HepG2 (cell line): ENCODE measurements around the gene NTN3. TPM values are rescaled to one million over a fixed set of nuclear protein-coding genes. Genes with fewer than 3 reads are reported as not detected.

Source experiments
- AGO2 ChIP-seq: fragments of 200-400 bp; formaldehyde crosslinking; optimal IDR thresholded peaks from 2 replicates; pipeline ENCODE3; 2017; ENCODE audit warnings: mild to moderate bottlenecking, low read depth, low read length, moderate library complexity
- ATF7 ChIP-seq, 2 experiments: fragments of 450-650 bp in 1 of 2; sonication (generic) in 1 of 2; formaldehyde crosslinking in 1 of 2; IDR thresholded peaks; 2 replicates each; pipeline versions ENCODE4 v1.4.0 to v1.6.1; 2016 to 2020; ENCODE audit warnings: antibody characterized with exemption in 1 of 2, mild to moderate bottlenecking in 1 of 2, missing genetic modification reagents in 1 of 2
- CAMTA2 ChIP-seq: sonication (generic); formaldehyde crosslinking; IDR thresholded peaks from 2 replicates; pipeline ENCODE4 v1.4.0; 2020; ENCODE audit warnings: mild to moderate bottlenecking, missing genetic modification reagents, borderline replicate concordance
- DDIT3 ChIP-seq: sonication (generic); formaldehyde crosslinking; IDR thresholded peaks from 2 replicates; pipeline ENCODE4 v1.4.0; 2020; ENCODE audit warnings: mild to moderate bottlenecking, missing genetic modification reagents
- HDAC1 ChIP-seq: sonication (generic); formaldehyde crosslinking; IDR thresholded peaks from 2 replicates; pipeline ENCODE4 v1.5.1; 2020; ENCODE audit warnings: mild to moderate bottlenecking, missing genetic modification reagents
- HNF4G ChIP-seq, 2 experiments: sonication (generic) in 1 of 2; formaldehyde crosslinking in 1 of 2; IDR thresholded peaks; 2 replicates each; pipeline versions ENCODE4 v1.4.0 to v1.6.1; 2011 to 2020; ENCODE audit warnings: borderline replicate concordance in 2 of 2, low read depth in 2 of 2, mild to moderate bottlenecking in 2 of 2, low read length in 1 of 2, missing genetic modification reagents in 1 of 2, moderate library complexity in 1 of 2
- HNRNPL ChIP-seq: fragments of 200-400 bp; formaldehyde crosslinking; IDR thresholded peaks from 2 replicates; pipeline ENCODE4 v1.6.1; 2017; ENCODE audit warnings: mild to moderate bottlenecking, low read depth, low read length
- KAT8 ChIP-seq: IDR thresholded peaks from 2 replicates; pipeline ENCODE4 v1.6.1; 2016; ENCODE audit warnings: missing genetic modification reagents, missing compliant biosample characterization
- NONO ChIP-seq, 2 experiments: fragments of 450-650 bp in 1 of 2; sonication (generic) in 1 of 2; formaldehyde crosslinking in 1 of 2; IDR thresholded peaks in 1 of 2; conservative IDR thresholded peaks in 1 of 2; 2 replicates each; pipeline versions ENCODE4 v1.6.1 to v1.8.0; 2017 to 2022; ENCODE audit warnings: mild to moderate bottlenecking in 1 of 2, missing genetic modification reagents in 1 of 2, moderate library complexity in 1 of 2
- SALL2 ChIP-seq: sonication (generic); formaldehyde crosslinking; IDR thresholded peaks from 2 replicates; pipeline ENCODE4 v1.8.1; 2023; ENCODE audit warnings: mild to moderate bottlenecking, missing genetic modification reagents, inconsistent platforms
- ZGPAT ChIP-seq: IDR thresholded peaks from 2 replicates; pipeline ENCODE4 v1.6.1; 2016; ENCODE audit warnings: mild to moderate bottlenecking
- ZNF235 ChIP-seq: sonication (generic); formaldehyde crosslinking; IDR thresholded peaks from 2 replicates; pipeline ENCODE4 v1.8.1; 2023; ENCODE audit warnings: mild to moderate bottlenecking, missing genetic modification reagents, borderline replicate concordance
- ZNF839 ChIP-seq: sonication (generic); formaldehyde crosslinking; IDR thresholded peaks from 2 replicates; pipeline ENCODE4 v1.4.0; 2020; ENCODE audit warnings: missing genetic modification reagents, mild to moderate bottlenecking, borderline replicate concordance
- ZZZ3 ChIP-seq: sonication (generic); formaldehyde crosslinking; IDR thresholded peaks from 2 replicates; pipeline ENCODE4 v1.4.0; 2020; ENCODE audit warnings: missing genetic modification reagents, mild to moderate bottlenecking, borderline replicate concordance
- polyA plus RNA-seq, 8 experiments: library from polyadenylated mRNA; depleted of rRNA in 3 of 8; stranded (reverse) in 7 of 8; unstranded in 1 of 8; fragments of >200 nt; fragmentation: Illumina TruSeq in 4 of 8; extraction: Trizol in 4 of 8; gene quantifications; 2 replicates each; pipeline versions ENCODE4 v1.2.1 to v1.2.3, GENCODE V29; 2011 to 2016; ENCODE audit warnings: low read depth in 4 of 8, missing spikeins in 1 of 8, mixed read lengths in 1 of 8; ENCODE audit not compliant: insufficient read depth in 1 of 8
- total RNA-seq, 5 experiments: library from RNA; depleted of rRNA; stranded (reverse); fragments of >200 nt; fragmentation: Illumina TruSeq; extraction: Trizol; gene quantifications; 2 replicates each; pipeline ENCODE4 v1.2.3, GENCODE V29; 2016; ENCODE audit warnings: low read depth in 1 of 5
- TF ChIP-seq, protein P1 (sequence below): sonication (generic); formaldehyde crosslinking; IDR thresholded peaks from 2 replicates; pipeline ENCODE4 v1.4.0; 2020; ENCODE audit warnings: low read depth, mild to moderate bottlenecking, missing genetic modification reagents
- TF ChIP-seq, protein P2 (sequence below): sonication (generic); formaldehyde crosslinking; IDR thresholded peaks from 2 replicates; pipeline ENCODE4 v1.8.1; 2023; ENCODE audit warnings: mild to moderate bottlenecking, inconsistent platforms, moderate library complexity, missing genetic modification reagents, borderline replicate concordance
- TF ChIP-seq, protein P3 (sequence below): sonication (generic); formaldehyde crosslinking; IDR thresholded peaks from 2 replicates; pipeline ENCODE4 v1.4.0; 2020; ENCODE audit warnings: missing genetic modification reagents

The NTN3 gene
- total and polyA plus RNA-seq, 2 of the 13 experiments (the other 11 are each of a cell fraction or from before 2014, with no cell fraction given), result 0.09 to 0.20 TPM

DNA sequence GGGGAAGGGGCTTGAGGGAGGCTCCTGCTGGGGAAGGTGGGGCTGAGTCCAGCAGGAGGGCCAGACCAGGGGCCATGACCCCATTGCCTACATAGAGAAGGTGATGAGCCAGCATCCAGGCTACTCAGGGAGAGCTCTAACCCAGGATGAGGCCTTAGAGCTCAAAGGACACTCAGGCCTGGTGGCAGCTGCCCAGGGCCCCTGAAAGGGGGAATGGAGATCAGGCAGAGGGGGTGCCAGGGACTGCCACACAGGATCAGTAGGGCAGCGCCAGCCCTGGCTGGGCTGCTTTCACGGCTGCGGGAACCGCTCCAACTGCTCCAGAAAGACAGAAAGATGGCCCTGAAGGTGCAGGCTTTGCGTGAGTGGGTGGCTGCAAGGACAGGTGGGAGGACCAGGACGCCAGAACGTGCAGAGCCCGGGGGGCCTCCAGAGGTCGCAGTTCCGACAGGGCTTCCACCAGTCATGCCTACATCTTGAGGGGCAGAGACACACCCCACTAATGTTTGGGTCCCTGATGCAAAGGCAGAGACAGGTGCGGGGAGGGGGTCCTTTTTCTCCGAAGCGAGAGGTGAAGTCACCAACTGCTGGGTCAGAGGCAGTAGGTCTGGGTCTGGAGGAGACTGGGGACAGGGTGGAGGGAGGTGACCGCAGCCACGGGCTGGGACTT, 41.8 kb downstream of the NTN3 start (continued):
- peak; percentile 38 for TF ChIP-seq AGO2
- TF ChIP-seq, protein P1, sequence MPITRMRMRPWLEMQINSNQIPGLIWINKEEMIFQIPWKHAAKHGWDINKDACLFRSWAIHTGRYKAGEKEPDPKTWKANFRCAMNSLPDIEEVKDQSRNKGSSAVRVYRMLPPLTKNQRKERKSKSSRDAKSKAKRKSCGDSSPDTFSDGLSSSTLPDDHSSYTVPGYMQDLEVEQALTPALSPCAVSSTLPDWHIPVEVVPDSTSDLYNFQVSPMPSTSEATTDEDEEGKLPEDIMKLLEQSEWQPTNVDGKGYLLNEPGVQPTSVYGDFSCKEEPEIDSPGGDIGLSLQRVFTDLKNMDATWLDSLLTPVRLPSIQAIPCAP (CRISPR knock-in tag), result 0 out of 2 replicates have a peak, but pooled peaks have one; percentile 47
- no peak for TF ChIP-seq CAMTA2 (CRISPR knock-in tag)
- TF ChIP-seq DDIT3 (CRISPR knock-in tag), result no peak
- peak; percentile 73 for TF ChIP-seq HNRNPL
- TF ChIP-seq, protein P2, sequence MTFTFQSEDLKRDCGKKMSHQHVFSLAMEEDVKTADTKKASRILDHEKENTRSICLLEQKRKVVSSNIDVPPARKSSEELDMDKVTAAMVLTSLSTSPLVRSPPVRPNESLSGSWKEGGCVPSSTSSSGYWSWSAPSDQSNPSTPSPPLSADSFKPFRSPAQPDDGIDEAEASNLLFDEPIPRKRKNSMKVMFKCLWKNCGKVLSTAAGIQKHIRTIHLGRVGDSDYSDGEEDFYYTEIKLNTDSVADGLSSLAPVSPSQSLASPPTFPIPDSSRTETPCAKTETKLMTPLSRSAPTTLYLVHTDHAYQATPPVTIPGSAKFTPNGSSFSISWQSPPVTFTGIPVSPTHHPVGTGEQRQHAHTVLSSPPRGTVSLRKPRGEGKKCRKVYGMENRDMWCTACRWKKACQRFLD (CRISPR knock-in tag), result 0 out of 2 replicates have a peak, but pooled peaks have one; percentile 48
- 0 out of 2 replicates have a peak, but pooled peaks have one; percentile 17 for TF ChIP-seq ZNF235 (CRISPR knock-in tag)
- TF ChIP-seq, protein P3, sequence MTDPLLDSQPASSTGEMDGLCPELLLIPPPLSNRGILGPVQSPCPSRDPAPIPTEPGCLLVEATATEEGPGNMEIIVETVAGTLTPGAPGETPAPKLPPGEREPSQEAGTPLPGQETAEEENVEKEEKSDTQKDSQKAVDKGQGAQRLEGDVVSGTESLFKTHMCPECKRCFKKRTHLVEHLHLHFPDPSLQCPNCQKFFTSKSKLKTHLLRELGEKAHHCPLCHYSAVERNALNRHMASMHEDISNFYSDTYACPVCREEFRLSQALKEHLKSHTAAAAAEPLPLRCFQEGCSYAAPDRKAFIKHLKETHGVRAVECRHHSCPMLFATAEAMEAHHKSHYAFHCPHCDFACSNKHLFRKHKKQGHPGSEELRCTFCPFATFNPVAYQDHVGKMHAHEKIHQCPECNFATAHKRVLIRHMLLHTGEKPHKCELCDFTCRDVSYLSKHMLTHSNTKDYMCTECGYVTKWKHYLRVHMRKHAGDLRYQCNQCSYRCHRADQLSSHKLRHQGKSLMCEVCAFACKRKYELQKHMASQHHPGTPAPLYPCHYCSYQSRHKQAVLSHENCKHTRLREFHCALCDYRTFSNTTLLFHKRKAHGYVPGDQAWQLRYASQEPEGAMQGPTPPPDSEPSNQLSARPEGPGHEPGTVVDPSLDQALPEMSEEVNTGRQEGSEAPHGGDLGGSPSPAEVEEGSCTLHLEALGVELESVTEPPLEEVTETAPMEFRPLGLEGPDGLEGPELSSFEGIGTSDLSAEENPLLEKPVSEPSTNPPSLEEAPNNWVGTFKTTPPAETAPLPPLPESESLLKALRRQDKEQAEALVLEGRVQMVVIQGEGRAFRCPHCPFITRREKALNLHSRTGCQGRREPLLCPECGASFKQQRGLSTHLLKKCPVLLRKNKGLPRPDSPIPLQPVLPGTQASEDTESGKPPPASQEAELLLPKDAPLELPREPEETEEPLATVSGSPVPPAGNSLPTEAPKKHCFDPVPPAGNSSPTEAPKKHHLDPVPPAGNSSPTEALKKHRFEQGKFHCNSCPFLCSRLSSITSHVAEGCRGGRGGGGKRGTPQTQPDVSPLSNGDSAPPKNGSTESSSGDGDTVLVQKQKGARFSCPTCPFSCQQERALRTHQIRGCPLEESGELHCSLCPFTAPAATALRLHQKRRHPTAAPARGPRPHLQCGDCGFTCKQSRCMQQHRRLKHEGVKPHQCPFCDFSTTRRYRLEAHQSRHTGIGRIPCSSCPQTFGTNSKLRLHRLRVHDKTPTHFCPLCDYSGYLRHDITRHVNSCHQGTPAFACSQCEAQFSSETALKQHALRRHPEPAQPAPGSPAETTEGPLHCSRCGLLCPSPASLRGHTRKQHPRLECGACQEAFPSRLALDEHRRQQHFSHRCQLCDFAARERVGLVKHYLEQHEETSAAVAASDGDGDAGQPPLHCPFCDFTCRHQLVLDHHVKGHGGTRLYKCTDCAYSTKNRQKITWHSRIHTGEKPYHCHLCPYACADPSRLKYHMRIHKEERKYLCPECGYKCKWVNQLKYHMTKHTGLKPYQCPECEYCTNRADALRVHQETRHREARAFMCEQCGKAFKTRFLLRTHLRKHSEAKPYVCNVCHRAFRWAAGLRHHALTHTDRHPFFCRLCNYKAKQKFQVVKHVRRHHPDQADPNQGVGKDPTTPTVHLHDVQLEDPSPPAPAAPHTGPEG (CRISPR knock-in tag), result 0 out of 2 replicates have a peak, but pooled peaks have one; percentile 5
- no peak for TF ChIP-seq HNF4G (IDR thresholded peaks at IDR 0.05; ENCODE audit: borderline replicate concordance, low read depth, low read length)
- no peak; the same call in 1 of the 2 replicates for TF ChIP-seq HNF4G (CRISPR knock-in tag; IDR thresholded peaks at IDR 0.05; ENCODE audit: borderline replicate concordance, low read depth)
- TF ChIP-seq ZNF839 (CRISPR knock-in tag), result peak; percentile 24; the same call in 1 of the 2 replicates
- peak; percentile 81 for TF ChIP-seq HDAC1 (CRISPR knock-in tag)
- no peak for TF ChIP-seq ATF7 (IDR thresholded peaks at IDR 0.05)
- TF ChIP-seq ATF7 (CRISPR knock-in tag; IDR thresholded peaks at IDR 0.05), result 0 out of 2 replicates have a peak, but pooled peaks have one; percentile 50
- TF ChIP-seq KAT8 (CRISPR knock-in tag), result peak; percentile 13; the same call in 1 of the 2 replicates
- TF ChIP-seq ZGPAT (CRISPR knock-in tag), result peak; percentile 8; the same call in 1 of the 2 replicates
- TF ChIP-seq NONO (IDR thresholded peaks at IDR 0.05), result no peak
- no peak for TF ChIP-seq NONO (CRISPR knock-in tag; conservative IDR thresholded peaks at IDR 0.05)
- peak; percentile 79; the same call in 1 of the 2 replicates for TF ChIP-seq ZZZ3 (CRISPR knock-in tag)
- 0 out of 2 replicates have a peak, but pooled peaks have one; percentile 4 for TF ChIP-seq SALL2 (CRISPR knock-in tag)
